ENCODE results near the gene NSUN4. TPM values are rescaled to one million over a fixed set of nuclear protein-coding genes. Genes with fewer than 3 reads are reported as not detected.
"Not testable (repeated sequence)": the region's sequence is repeated elsewhere in the genome, so short reads cannot be mapped to it uniquely, and the experiment has no call there.

Gene NSUN4
- total RNA-seq = 12.2 and 16.3 TPM in 2 replicates

- DNase-seq (ENCODE audit: low read depth in 2 of 2) = peak; percentile 94
Measured at GRCh38 chr1:46340404-46341221, at the start of gene NSUN4. TSS of gene NSUN4 (plus strand) at chr1:46340807. CDS start at chr1:46340827, 20 bp downstream.

- no peak for DNase-seq (ENCODE audit: low read depth in 2 of 2)
Measured at GRCh38 chr1:46295306-46295705, 45.3 kb upstream of the NSUN4 start.

- DNase-seq (ENCODE audit: low read depth in 2 of 2) = no peak
Measured at GRCh38 chr1:46298387-46298786, 42.2 kb upstream of the NSUN4 start.

GRCh38 chr1:46300673-46301405, 39.8 kb upstream of the NSUN4 start:
- DNase-seq (ENCODE audit: low read depth in 2 of 2) = peak; percentile 19 to 49

GRCh38 chr1:46301406-46301807, 39.2 kb upstream of the NSUN4 start:
- no peak for DNase-seq (ENCODE audit: low read depth in 2 of 2)

- peak; percentile 68 to 70 for DNase-seq (ENCODE audit: low read depth in 2 of 2)
Measured at GRCh38 chr1:46301808-46302640, 38.6 kb upstream of the NSUN4 start.

GRCh38 chr1:46302641-46303037, 38.0 kb upstream of the NSUN4 start:
- DNase-seq (ENCODE audit: low read depth in 2 of 2) = peak; percentile 48 to 64

GRCh38 chr1:46303038-46303871, 37.4 kb upstream of the NSUN4 start, which contains the start of the genes LRRC41 and UQCRH:
TSS of gene LRRC41 (minus strand) at chr1:46303616. CDS start at chr1:46303322, 294 bp downstream.
TSS of gene UQCRH (plus strand) at chr1:46303698. CDS start at chr1:46303767, 69 bp downstream.
- DNase-seq (ENCODE audit: low read depth in 2 of 2) = peak; percentile 98

GRCh38 chr1:46303872-46304326, 36.7 kb upstream of the NSUN4 start:
- DNase-seq (ENCODE audit: low read depth in 2 of 2) = peak; percentile 11 to 15

GRCh38 chr1:46306159-46306530, 34.5 kb upstream of the NSUN4 start:
- no peak for DNase-seq (ENCODE audit: low read depth in 2 of 2)

- no peak for DNase-seq (ENCODE audit: low read depth in 2 of 2)
Measured at GRCh38 chr1:46309401-46310159, 31.0 kb upstream of the NSUN4 start.

GRCh38 chr1:46310321-46310720, 30.3 kb upstream of the NSUN4 start:
- DNase-seq (ENCODE audit: low read depth in 2 of 2) = no peak

- DNase-seq (ENCODE audit: low read depth in 2 of 2) = no peak
Measured at GRCh38 chr1:46315669-46316403, 24.8 kb upstream of the NSUN4 start.

- no peak for DNase-seq (ENCODE audit: low read depth in 2 of 2)
Measured at GRCh38 chr1:46317323-46317722, 23.3 kb upstream of the NSUN4 start.

- not testable (repeated sequence) for DNase-seq (ENCODE audit: low read depth in 2 of 2)
Measured at GRCh38 chr1:46319301-46319700, 21.3 kb upstream of the NSUN4 start.

GRCh38 chr1:46319960-46320914, 20.4 kb upstream of the NSUN4 start:
- not testable (repeated sequence) for DNase-seq (ENCODE audit: low read depth in 2 of 2)

- not testable (repeated sequence) for DNase-seq (ENCODE audit: low read depth in 2 of 2)
Measured at GRCh38 chr1:46322191-46322590, 18.4 kb upstream of the NSUN4 start.
